HUDEP-2 (cell line): Measurements from ENCODE around the gene WDR48.
A peak's percentile ranks its signal among the peaks of the same experiment; 100 is the strongest.
"Not testable (repeated sequence)": the region's sequence is repeated elsewhere in the genome, so short reads cannot be mapped to it uniquely, and the experiment has no call there.

Source experiments
- DNase-seq, 76 experiments: peaks; one replicate each; lab custom pipeline; 2025; ENCODE audit not compliant: unreplicated experiment in 76 of 76; lab: John Stamatoyannopoulos, UW

WDR48 gene

GRCh38 chr3:39051649-39052561, at the start of gene WDR48, which contains the start of gene SCN11A:
Gene WDR48, plus strand, starts transcription at chr3:39052016. Its CDS starts 10 bp downstream, at chr3:39052026.
Gene SCN11A, minus strand, starts transcription at chr3:39051944. Its CDS starts 101,582 bp downstream, at chr3:38950362.
- peak; percentile 27 to 92 (median 82) for DNase-seq

- no peak for DNase-seq
Observed at GRCh38 chr3:39005295-39005694, 46.5 kb upstream of the WDR48 start.

GRCh38 chr3:39011191-39011736, 40.6 kb upstream of the WDR48 start:
- DNase-seq: peak in 14 of 76 experiments; percentile 1 to 51 (median 15)

GRCh38 chr3:39013289-39013688, 38.5 kb upstream of the WDR48 start:
- DNase-seq: no peak

GRCh38 chr3:39013921-39014509, 37.8 kb upstream of the WDR48 start:
- DNase-seq: no peak

GRCh38 chr3:39015418-39015817, 36.4 kb upstream of the WDR48 start:
- DNase-seq: no peak

GRCh38 chr3:39019299-39019698, 32.5 kb upstream of the WDR48 start:
- DNase-seq: no peak

DNA sequence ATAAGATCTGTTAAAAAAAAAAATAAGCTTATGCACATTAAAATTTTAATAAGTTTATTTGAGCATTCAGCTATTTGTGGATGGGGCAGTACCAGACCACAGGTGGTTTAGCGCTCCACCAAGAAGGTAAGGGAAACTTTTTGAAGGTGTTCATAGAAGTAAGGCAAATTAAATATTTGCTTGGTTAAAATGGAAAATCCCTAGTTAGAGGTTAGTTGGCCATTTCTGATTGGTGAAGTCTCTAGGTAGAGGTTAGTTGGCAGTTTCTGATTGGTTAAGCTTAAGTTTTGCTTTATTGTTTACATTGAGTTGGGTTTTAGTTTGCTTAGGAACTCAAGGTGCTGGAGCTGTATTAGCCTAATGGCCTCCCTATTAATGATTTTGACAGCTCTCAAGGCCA, 30.8 kb upstream of the WDR48 start:
- no peak for DNase-seq

GRCh38 chr3:39021465-39022285, 30.1 kb upstream of the WDR48 start:
- DNase-seq: peak in 23 of 76 experiments; percentile 2 to 64 (median 23)

- DNase-seq: no peak
Observed at GRCh38 chr3:39022286-39022630, 29.6 kb upstream of the WDR48 start.

DNA sequence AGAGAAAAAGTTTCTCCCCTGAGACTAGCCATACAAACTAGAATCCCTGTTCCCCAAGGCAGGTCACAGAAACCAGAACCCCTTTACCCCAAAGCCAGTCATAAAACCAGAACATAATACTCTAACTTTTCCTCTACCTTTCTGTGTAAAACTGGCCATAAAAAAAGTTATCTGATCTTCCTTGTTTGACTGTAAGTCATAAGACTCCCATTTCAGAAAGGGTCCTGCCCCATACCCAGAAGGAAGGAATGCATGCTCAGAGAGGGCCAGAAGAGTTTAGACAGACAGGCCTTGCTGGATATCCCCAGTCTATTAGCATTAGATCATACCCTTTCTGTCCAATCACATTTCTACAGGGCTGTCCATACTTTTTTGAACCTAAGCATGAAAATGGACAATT, 27.3 kb upstream of the WDR48 start:
- DNase-seq: no peak

GRCh38 chr3:39025222-39025970, 26.4 kb upstream of the WDR48 start:
- peak in 9 of 76 experiments; percentile 2 to 47 (median 13) for DNase-seq

DNA sequence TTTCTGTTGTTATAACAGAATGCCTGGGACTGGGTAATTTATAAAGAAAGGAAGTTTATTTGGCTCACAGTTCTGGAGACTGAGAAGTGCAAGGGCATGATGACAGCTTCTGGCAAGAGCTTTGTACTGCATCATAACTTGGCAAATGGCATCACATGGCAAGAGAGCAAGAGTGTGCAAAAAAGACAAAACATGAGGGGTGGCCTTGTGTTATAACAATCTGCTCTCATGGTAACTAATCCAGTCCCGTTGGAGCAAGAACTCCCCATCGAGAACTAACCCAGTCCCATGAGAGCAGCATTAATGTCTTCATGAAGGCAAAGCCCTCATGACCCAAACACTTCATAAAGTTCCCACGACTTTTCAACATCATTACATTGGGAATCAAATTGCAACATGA, 23.3 kb upstream of the WDR48 start:
- no peak for DNase-seq

- DNase-seq: no peak
Observed at GRCh38 chr3:39029556-39029955, 22.3 kb upstream of the WDR48 start.

- DNase-seq: no peak
Observed at GRCh38 chr3:39038165-39038564, 13.7 kb upstream of the WDR48 start.

DNA sequence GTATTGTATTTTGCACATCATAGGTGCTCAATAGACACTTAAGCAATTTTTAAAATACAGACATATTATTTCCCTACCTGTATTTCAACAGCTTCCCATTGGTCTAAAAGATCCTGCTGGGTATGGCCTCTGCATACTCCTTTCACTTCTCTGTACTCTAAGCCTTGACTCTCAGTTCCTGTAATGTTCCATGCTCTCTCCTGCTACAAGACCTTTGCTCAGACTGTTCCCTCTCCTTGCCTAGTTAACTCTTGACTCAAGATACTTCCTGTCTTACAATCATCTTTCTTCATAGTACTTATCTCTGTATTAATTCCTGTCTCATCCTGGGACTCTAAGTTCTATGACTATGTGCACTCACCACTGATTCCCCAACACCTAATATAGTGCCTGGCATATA, 1.8 kb upstream of the WDR48 start:
- no peak for DNase-seq

DNA sequence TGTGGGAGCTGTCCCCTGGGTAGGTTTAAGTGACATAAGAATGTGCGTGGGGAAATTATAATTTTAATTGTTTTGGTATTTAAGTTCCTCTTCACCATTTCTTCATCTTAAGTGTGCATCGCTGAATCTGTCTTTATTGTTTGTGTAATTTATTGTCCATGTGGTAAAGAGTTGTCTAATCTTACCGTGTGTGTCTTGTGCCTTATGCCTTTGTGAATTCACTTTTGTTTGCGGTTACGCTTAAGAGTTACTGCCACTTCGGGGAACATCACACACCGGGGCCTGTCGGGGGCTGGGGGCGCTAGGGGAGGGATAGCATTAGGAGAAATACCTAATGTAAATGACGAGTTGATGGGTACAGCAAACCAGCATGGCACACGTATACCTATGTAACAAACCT, 767 bp downstream of the WDR48 start:
- no peak for DNase-seq

DNA sequence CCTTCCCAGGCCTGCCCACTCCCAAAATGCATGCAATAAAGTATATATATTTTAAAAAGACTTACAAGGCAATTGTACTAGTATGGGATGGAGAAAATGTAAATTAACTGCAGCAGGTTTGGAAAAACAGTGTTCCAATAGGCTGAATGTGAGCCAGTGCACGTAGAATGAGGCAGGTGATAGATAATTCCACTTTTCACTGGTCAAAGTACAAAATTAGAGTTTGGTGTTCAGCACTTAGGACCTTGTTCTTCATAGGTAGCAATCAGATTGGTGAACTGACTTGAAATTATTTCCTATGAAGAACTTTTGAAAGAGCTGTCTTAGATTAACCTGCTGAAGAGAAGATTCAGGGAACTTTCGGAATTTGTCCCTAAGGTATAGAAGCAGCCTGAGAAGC, 1.9 kb downstream of the WDR48 start:
- DNase-seq: no peak

DNA sequence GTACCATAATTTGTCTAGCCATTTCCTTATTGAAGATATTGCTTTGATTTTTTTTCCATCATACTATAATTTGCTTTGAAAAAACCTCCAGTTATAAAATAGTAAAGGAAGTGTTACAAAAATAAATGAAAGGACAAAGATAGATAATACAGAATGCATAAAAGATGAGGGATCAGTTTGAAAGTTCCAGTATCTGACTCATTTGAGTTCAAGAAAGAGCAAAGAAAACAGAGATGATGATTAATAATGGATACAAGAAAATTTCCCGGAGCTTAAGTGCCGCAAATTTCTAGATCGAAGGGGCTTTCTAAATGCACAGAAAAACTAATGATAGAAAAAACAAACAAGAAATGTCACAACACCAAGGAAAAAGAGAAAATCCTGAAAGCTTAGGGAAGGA, 4.3 kb downstream of the WDR48 start:
- DNase-seq: no peak

DNA sequence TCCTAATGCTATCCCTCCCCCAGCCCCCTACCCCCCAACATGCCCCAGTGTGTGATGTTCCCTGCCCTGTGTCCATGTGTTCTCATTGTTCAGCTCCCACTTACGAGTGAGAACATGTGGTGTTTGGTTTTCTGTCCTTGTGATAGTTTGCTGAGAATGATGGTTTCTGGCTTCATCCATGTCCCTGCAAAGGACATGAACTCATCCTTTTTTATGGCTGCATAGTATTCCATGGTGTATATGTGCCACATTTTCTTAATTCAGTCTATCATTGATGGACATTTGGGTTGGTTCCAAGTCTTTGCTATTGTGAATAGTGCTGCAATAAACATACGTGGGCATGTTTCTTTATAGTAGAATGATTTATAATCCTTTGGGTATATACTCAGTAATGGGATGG, 9.4 kb downstream of the WDR48 start:
- not testable (repeated sequence) for DNase-seq
